Hepatocyte (in vitro differentiated cells): Measurements from ENCODE around the gene ABCA10. TPM values are rescaled to one million over a fixed set of nuclear protein-coding genes. Genes with fewer than 3 reads are reported as not detected.

ENCODE experiments used
- DNase-seq: peaks from one replicate; pipeline ENCODE4 v3.0.0-alpha.2; 2016; ENCODE audit warnings: low spot score
- H2AFZ ChIP-seq: fragments of 200-600 bp; sonication (generic); 2 replicates; pipeline ENCODE4 v1.6.0; 2016; ENCODE audit warnings: antibody characterized with exemption, mild to moderate bottlenecking
- H3K27ac ChIP-seq: fragments of 200-600 bp; sonication (generic); 2 replicates; pipeline ENCODE4 v1.5.1; 2016; ENCODE audit warnings: mild to moderate bottlenecking
- H3K27me3 ChIP-seq: fragments of 200-600 bp; sonication (generic); 2 replicates; pipeline ENCODE4 v1.6.1; 2016
- H3K36me3 ChIP-seq: fragments of 200-600 bp; sonication (generic); replicated peaks from 2 replicates; pipeline ENCODE4 v1.5.1; 2016; ENCODE audit warnings: low read depth; ENCODE audit not compliant: insufficient read depth
- H3K4me1 ChIP-seq: fragments of 200-600 bp; sonication (generic); 2 replicates; pipeline ENCODE4 v1.5.1; 2016; ENCODE audit warnings: mild to moderate bottlenecking, moderate library complexity; ENCODE audit not compliant: insufficient read depth
- H3K4me2 ChIP-seq: fragments of 200-600 bp; sonication (generic); 2 replicates; pipeline ENCODE4 v1.6.0; 2016
- H3K4me3 ChIP-seq: fragments of 200-600 bp; sonication (generic); 2 replicates; pipeline ENCODE4 v1.5.1; 2016; ENCODE audit warnings: mild to moderate bottlenecking
- H3K79me2 ChIP-seq: fragments of 200-600 bp; sonication (generic); 2 replicates; pipeline ENCODE4 v1.6.0; 2017; ENCODE audit warnings: mild to moderate bottlenecking
- H3K9me2 ChIP-seq: fragments of 200-600 bp; sonication (generic); replicated peaks from 2 replicates; pipeline ENCODE4 v1.6.0; 2017; ENCODE audit warnings: mild to moderate bottlenecking; ENCODE audit not compliant: insufficient read depth
- H3K9me3 ChIP-seq: fragments of 200-600 bp; sonication (generic); 2 replicates; pipeline ENCODE4 v1.5.1; 2016; ENCODE audit warnings: low read depth, mild to moderate bottlenecking
- H4K20me1 ChIP-seq: fragments of 200-600 bp; sonication (generic); 2 replicates; pipeline ENCODE4 v1.6.0; 2016; ENCODE audit warnings: mild to moderate bottlenecking; ENCODE audit not compliant: insufficient read depth, poor library complexity, severe bottlenecking
- CTCF ChIP-seq: fragments of 200-600 bp; sonication (generic); IDR thresholded peaks from 2 replicates; pipeline ENCODE4 v1.5.1; 2016; ENCODE audit warnings: antibody characterized with exemption, mild to moderate bottlenecking; ENCODE audit not compliant: poor library complexity
- EZH2 ChIP-seq: fragments of 200-600 bp; sonication (generic); IDR thresholded peaks from 2 replicates; pipeline ENCODE4 v1.6.1; 2016; ENCODE audit warnings: antibody characterized with exemption, mild to moderate bottlenecking, borderline replicate concordance
- EZH2phosphoT487 ChIP-seq: fragments of 200-600 bp; sonication (generic); IDR thresholded peaks from one replicate; pipeline ENCODE4 v1.6.1; 2018; ENCODE audit warnings: antibody characterized with exemption, mild to moderate bottlenecking, low read depth, moderate library complexity; ENCODE audit not compliant: unreplicated experiment, severe bottlenecking
- WGBS: methylation state at CpG from one replicate; pipeline ENCODE4 v1.1.6; 2016; ENCODE audit warnings: low lambda C conversion rate; ENCODE audit errors: missing lambda C conversion rate; 5-methylcytosine and 5-hydroxymethylcytosine counted together
- polyA plus RNA-seq: library from polyadenylated mRNA; unstranded; fragments of >200 nt; fragmentation: Nextera tagmentation; extraction: Ambion mirVana; gene quantifications from 2 replicates; pipeline ENCODE4 v1.2.1, GENCODE V29; 2016
- total RNA-seq: library from RNA; depleted of rRNA; stranded (reverse); fragments of >200 nt; gene quantifications from 2 replicates; pipeline ENCODE4 v1.2.3, GENCODE V29; 2014

The ABCA10 gene
- total and polyA plus RNA-seq, 2 experiments from 2014 or later, result 4.7 TPM; not detected in 1

GRCh38 chr17:69269131-69269998 lies 40.7 kb upstream of the ABCA10 start:
- H3K4me3 ChIP-seq, result no peak overlapping the region
- TF ChIP-seq CTCF (no peak), EZH2 (no peak), EZH2phosphoT487 (no peak)
- peaks cover 3% of the 10 kb centered on the region for H3K4me1 ChIP-seq
- no peaks in the 10 kb centered on the region for H3K79me2 ChIP-seq
- H4K20me1 ChIP-seq, result no peaks in the 10 kb centered on the region
- H3K27me3 ChIP-seq, result no peaks in the 10 kb centered on the region
- DNase-seq, result no peak
- no peak overlapping the region for H2AFZ ChIP-seq
- 73% methylated on average over 6 of the region's 6 CpGs for WGBS
- peak overlapping the region; percentile 4 for H3K27ac ChIP-seq
- no peak overlapping the region for H3K4me2 ChIP-seq
- no peaks in the 10 kb centered on the region for H3K36me3 ChIP-seq
- no peaks in the 10 kb centered on the region for H3K9me3 ChIP-seq
- H3K9me2 ChIP-seq, result no peaks in the 10 kb centered on the region

GRCh38 chr17:69268543-69269014 lies 40.0 kb upstream of the ABCA10 start:
- Histone ChIP-seq H4K20me1 (no peaks in the 10 kb centered on the region), H3K4me3 (no peak overlapping the region), H3K79me2 (no peaks in the 10 kb centered on the region), H3K27ac (no peak overlapping the region), H3K9me2 (no peaks in the 10 kb centered on the region), H3K4me2 (no peak overlapping the region), H3K36me3 (no peaks in the 10 kb centered on the region), H3K4me1 (peaks cover 3% of the 10 kb centered on the region), H3K27me3 (no peaks in the 10 kb centered on the region), H3K9me3 (no peaks in the 10 kb centered on the region), H2AFZ (no peak overlapping the region)
- peak; percentile 14 for DNase-seq
- TF ChIP-seq EZH2 (no peak), EZH2phosphoT487 (no peak), CTCF (no peak)
- 79% methylated on average over 5 of the region's 5 CpGs for WGBS

GRCh38 chr17:69267219-69267618 lies 38.6 kb upstream of the ABCA10 start:
- no peak overlapping the region for H2AFZ ChIP-seq
- no peak for DNase-seq

GRCh38 chr17:69265873-69266272 lies 37.2 kb upstream of the ABCA10 start:
- TF ChIP-seq EZH2phosphoT487 (no peak), EZH2 (no peak), CTCF (no peak)
- WGBS, result 89% methylated on average over 1 of the region's 1 CpG
- H3K27me3 ChIP-seq, result no peaks in the 10 kb centered on the region

More at GRCh38 chr17:69267219-69267618, 38.6 kb upstream of the ABCA10 start:
- no peaks in the 10 kb centered on the region for H3K9me3 ChIP-seq
- no peaks in the 10 kb centered on the region for H4K20me1 ChIP-seq
- H3K36me3 ChIP-seq, result no peaks in the 10 kb centered on the region
- no peak for TF ChIP-seq EZH2phosphoT487
- H3K4me1 ChIP-seq, result peaks cover 3% of the 10 kb centered on the region
- no peak overlapping the region for H3K4me3 ChIP-seq
- no peak overlapping the region for H3K27ac ChIP-seq
- no peaks in the 10 kb centered on the region for H3K27me3 ChIP-seq
- H3K79me2 ChIP-seq, result no peaks in the 10 kb centered on the region
- WGBS, result 86% methylated on average over 3 of the region's 3 CpGs
- H3K4me2 ChIP-seq, result no peak overlapping the region
- H3K9me2 ChIP-seq, result no peaks in the 10 kb centered on the region

More at GRCh38 chr17:69265873-69266272, 37.2 kb upstream of the ABCA10 start:
- no peak overlapping the region for H2AFZ ChIP-seq
- no peaks in the 10 kb centered on the region for H4K20me1 ChIP-seq
- H3K27ac ChIP-seq, result no peak overlapping the region
- no peak overlapping the region for H3K4me2 ChIP-seq
- no peaks in the 10 kb centered on the region for H3K9me2 ChIP-seq
- H3K36me3 ChIP-seq, result no peaks in the 10 kb centered on the region
- H3K4me1 ChIP-seq, result peaks cover 3% of the 10 kb centered on the region
- no peak for DNase-seq
- H3K79me2 ChIP-seq, result no peaks in the 10 kb centered on the region
- H3K9me3 ChIP-seq, result no peaks in the 10 kb centered on the region
- H3K4me3 ChIP-seq, result no peak overlapping the region
